Measurements from ENCODE around the gene CENPVL3.

DNA sequence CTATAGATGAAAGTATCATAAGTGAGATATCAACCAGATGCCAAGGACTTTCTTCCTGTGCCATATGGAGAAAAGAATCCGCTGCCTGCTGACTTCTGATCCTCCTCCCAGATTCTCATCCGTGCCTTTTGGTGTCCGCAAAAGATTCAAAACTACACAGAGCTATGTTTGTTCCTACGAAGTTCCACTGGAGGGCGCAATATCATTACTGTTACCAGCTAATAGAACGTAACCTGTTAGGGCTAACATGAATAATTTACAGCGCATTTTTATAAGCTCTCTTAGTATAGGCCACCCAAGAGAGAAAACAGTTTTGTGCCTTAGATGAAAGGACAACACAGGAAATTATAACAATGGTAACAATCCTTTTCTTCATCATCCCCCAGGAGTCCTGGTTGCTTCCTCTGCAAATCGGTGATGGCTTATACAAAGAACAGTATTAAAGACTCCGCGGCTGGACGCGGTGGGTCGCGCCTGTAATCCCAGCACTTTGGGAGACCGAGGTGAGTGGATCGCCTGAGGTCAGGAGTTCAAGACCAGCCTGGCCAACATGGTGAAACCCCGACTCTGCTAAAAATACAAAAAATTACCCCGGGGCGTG, 22.8 kb upstream of the CENPVL3 start:
- TF ChIP-seq, protein P1, sequence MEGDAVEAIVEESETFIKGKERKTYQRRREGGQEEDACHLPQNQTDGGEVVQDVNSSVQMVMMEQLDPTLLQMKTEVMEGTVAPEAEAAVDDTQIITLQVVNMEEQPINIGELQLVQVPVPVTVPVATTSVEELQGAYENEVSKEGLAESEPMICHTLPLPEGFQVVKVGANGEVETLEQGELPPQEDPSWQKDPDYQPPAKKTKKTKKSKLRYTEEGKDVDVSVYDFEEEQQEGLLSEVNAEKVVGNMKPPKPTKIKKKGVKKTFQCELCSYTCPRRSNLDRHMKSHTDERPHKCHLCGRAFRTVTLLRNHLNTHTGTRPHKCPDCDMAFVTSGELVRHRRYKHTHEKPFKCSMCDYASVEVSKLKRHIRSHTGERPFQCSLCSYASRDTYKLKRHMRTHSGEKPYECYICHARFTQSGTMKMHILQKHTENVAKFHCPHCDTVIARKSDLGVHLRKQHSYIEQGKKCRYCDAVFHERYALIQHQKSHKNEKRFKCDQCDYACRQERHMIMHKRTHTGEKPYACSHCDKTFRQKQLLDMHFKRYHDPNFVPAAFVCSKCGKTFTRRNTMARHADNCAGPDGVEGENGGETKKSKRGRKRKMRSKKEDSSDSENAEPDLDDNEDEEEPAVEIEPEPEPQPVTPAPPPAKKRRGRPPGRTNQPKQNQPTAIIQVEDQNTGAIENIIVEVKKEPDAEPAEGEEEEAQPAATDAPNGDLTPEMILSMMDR (IDR thresholded peaks at IDR 0.05), result peak in 1 of 3 donors; percentile 20
- no peak for TF ChIP-seq POLR2A (IDR thresholded peaks at IDR 0.05)
